ENCODE data around the gene APPBP2. TPM values are rescaled to one million over a fixed set of nuclear protein-coding genes. Genes with fewer than 3 reads are reported as not detected.
"Not testable (repeated sequence)": the region's sequence is repeated elsewhere in the genome, so short reads cannot be mapped to it uniquely, and the experiment has no call there.

The APPBP2 gene
- total RNA-seq, 1 experiment from 2014 or later = 33.1 TPM

DNA sequence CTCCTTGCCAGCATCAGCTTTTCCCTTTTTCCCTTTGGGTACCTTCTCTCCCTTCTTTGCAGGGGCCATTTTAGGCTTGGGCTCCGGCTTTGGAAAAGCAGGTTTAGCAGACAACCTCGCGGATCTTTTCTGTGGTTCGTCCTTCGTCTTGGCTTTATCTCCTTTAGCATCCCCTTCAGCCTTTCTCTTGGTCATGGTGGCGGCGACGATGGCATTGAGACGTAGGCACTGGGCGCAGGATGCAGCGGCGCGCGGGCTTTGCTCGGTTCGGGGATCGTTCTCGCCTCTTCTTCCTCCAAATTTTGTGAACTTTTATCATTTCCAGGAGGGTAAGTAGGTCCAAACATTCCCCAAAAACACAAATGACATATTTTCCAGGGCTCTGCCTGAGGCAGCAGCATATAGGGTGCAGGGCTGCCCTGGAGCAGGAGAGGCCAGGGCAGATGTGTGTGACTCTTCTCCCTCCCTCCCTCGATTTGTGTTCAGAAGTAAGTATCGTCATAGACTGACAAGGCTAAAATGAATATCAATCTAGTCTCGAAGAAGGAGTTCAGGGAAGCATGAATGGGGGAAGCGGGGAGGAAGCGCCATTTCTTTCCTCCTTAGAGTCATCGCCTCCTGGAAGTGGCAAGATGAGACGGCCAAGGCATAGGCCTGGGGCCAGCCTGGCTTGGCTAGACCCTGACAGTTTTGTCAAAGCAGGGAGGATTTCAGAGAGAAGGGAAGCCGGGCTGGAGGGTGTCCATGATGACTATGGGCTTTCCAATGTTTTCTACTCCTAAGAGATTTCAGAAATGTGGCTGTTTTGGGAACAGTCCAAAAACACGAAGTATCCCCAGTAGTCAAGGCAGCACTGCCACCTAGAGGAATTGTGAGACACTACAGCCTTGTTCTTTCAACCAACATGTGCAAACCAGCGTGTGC is 90.5 kb downstream of the APPBP2 start:
- Mint-ChIP-seq H3K4me3 (ENCODE audit: unreplicated experiment) (no peak overlapping the region), H3K27me3 (ENCODE audit: insufficient read depth, unreplicated experiment) (no peaks in the 10 kb centered on the region), H3K9me3 (ENCODE audit: unreplicated experiment) (no peaks in the 10 kb centered on the region), H3K36me3 (ENCODE audit: insufficient read depth, unreplicated experiment) (no peaks in the 10 kb centered on the region), H3K27ac (ENCODE audit: low read depth, unreplicated experiment) (no peak overlapping the region), H3K4me1 (ENCODE audit: insufficient read depth, unreplicated experiment) (peaks cover 8% of the 10 kb centered on the region)
- ChIA-PET POLR2A (interaction anchor here (1.3 kb wide), 1 partner anchor 260 kb away, joined by 3 read pairs; no protein-coding TSS in a partner anchor), CTCF (interaction anchor here (1.0 to 1.7 kb wide), 2 partner anchors 178 to 204 kb away, joined by 4 to 5 read pairs; no protein-coding TSS in a partner anchor)
- BruUV-seq (replicated peaks) = no TSS peak
- TF ChIP-seq, protein P1, sequence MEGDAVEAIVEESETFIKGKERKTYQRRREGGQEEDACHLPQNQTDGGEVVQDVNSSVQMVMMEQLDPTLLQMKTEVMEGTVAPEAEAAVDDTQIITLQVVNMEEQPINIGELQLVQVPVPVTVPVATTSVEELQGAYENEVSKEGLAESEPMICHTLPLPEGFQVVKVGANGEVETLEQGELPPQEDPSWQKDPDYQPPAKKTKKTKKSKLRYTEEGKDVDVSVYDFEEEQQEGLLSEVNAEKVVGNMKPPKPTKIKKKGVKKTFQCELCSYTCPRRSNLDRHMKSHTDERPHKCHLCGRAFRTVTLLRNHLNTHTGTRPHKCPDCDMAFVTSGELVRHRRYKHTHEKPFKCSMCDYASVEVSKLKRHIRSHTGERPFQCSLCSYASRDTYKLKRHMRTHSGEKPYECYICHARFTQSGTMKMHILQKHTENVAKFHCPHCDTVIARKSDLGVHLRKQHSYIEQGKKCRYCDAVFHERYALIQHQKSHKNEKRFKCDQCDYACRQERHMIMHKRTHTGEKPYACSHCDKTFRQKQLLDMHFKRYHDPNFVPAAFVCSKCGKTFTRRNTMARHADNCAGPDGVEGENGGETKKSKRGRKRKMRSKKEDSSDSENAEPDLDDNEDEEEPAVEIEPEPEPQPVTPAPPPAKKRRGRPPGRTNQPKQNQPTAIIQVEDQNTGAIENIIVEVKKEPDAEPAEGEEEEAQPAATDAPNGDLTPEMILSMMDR (IDR thresholded peaks at IDR 0.05; ENCODE audit: unreplicated experiment) = peak; percentile 87
- peak; percentile 93 for DNase-seq (ENCODE audit: unreplicated experiment)
- intact Hi-C loops (cut with micrococcal nuclease) = loop anchor here (1.0 kb wide), 3 partner anchors 203 to 292 kb away; no protein-coding TSS in a partner anchor

DNA sequence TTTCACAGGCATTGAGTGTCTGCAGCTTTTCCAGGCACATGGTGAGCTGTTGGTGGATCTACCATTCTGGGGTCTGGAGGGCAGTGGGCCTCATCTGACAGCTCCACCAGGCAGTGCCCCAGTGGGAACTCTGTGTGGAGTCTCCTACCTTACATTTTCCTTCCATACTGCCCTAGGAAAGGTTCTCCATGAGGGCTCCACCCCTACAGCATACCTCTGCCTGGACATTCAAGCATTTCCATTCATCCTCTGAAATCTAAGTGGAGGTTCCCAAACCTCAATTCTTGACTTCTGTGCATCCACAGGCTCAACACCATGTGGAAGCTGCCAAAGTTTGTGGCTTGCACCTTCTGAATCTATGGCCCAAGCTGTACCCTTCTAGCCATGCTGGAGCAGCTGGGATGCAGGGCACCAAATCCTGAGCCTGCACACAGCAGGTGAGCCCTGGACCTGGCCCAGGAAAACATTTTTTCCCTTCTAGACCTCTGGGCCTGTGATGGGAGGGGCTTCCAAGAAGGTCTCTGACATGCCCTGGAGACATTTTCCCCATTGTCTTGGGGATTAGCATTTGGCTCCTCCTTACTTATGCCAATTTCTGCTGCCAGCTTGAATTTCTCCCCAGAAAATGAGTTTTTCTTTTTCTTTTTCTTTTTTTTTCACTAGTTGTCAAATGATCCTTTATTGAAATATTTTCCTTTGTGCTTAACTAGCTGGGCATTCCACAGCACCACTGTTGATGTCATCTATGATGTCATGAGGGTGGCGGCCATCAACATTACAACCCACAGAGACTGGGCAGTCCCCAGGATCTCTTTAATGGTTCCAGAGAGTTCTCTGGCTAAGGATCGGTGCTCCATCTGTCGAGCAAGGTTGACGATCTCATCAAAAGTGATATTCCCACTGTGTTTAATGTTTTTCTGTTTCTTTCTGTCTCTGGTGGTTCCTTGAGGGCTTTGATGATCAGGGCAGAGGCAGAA is 92.7 kb downstream of the APPBP2 start:
- not testable (repeated sequence) for H3K27me3 Mint-ChIP-seq (ENCODE audit: insufficient read depth, unreplicated experiment)
- POLR2A ChIA-PET = interaction anchor here (0.6 kb wide), 1 partner anchor 83 kb away, joined by 3 read pairs; no protein-coding TSS in a partner anchor

DNA sequence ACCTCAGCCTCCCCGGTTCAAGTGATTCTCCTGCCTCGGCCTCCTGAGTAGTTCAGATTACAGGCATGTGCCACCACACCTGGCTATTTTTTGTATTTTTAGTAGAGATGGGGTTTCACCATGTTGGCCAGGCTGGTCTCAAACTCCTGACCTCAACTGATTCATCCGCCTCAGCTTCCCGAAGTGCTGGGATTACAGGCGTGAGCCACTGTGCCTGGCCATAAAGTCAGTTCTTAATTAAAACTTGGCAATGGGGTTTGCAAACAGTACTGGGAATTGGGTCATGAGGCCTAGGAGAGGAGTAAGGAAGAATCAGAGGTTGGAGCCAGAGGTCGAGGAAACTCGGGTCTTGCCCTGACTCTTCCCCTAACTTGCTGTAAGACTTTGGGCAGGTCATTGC is 95.5 kb downstream of the APPBP2 start:
- POLR2A ChIA-PET; H3K27me3 Mint-ChIP-seq (ENCODE audit: insufficient read depth, unreplicated experiment); intact Hi-C loops (cut with micrococcal nuclease); DNase-seq (ENCODE audit: unreplicated experiment); BruUV-seq (replicated peaks); H3K27ac Mint-ChIP-seq (ENCODE audit: low read depth, unreplicated experiment); H3K4me3 Mint-ChIP-seq (ENCODE audit: unreplicated experiment); H3K4me1 Mint-ChIP-seq (ENCODE audit: insufficient read depth, unreplicated experiment); H3K36me3 Mint-ChIP-seq (ENCODE audit: insufficient read depth, unreplicated experiment); H3K9me3 Mint-ChIP-seq (ENCODE audit: unreplicated experiment); CTCF ChIA-PET: not testable (repeated sequence)

More for the DNA sequence above, 92.7 kb downstream of the APPBP2 start:
- H3K4me1 Mint-ChIP-seq (ENCODE audit: insufficient read depth, unreplicated experiment); H3K36me3 Mint-ChIP-seq (ENCODE audit: insufficient read depth, unreplicated experiment); H3K4me3 Mint-ChIP-seq (ENCODE audit: unreplicated experiment); DNase-seq (ENCODE audit: unreplicated experiment); intact Hi-C loops (cut with micrococcal nuclease); H3K9me3 Mint-ChIP-seq (ENCODE audit: unreplicated experiment); H3K27ac Mint-ChIP-seq (ENCODE audit: low read depth, unreplicated experiment); BruUV-seq (replicated peaks): not testable (repeated sequence)
- CTCF ChIA-PET = interaction anchor here (0.6 to 0.7 kb wide), 2 partner anchors 191 to 291 kb away, joined by 3 to 5 read pairs; no protein-coding TSS in a partner anchor

DNA sequence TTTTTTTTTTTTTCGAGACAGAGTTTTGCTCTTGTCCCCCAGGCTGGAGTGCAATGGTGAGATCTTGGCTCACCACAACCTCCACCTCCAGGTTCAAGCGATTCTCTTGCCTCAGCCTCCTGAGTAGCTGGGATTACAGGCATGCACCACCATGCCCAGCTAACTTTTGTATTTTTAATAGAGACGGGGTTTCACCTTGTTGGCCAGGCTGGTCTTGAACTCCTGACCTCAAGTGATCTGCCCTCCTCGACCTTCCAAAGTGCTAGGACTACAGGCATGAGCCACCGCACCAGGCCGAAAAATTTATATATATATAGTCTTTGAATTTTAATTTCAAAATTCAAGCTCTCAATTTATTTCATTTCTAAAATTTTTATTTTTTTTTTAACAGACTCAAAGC is 97.6 kb downstream of the APPBP2 start:
- POLR2A ChIA-PET = interaction anchor here (1.1 kb wide), 1 partner anchor 102 kb away, joined by 4 read pairs; no protein-coding TSS in a partner anchor
- H3K27ac Mint-ChIP-seq (ENCODE audit: low read depth, unreplicated experiment); H3K4me3 Mint-ChIP-seq (ENCODE audit: unreplicated experiment); H3K9me3 Mint-ChIP-seq (ENCODE audit: unreplicated experiment); H3K36me3 Mint-ChIP-seq (ENCODE audit: insufficient read depth, unreplicated experiment); H3K4me1 Mint-ChIP-seq (ENCODE audit: insufficient read depth, unreplicated experiment); intact Hi-C loops (cut with micrococcal nuclease); H3K27me3 Mint-ChIP-seq (ENCODE audit: insufficient read depth, unreplicated experiment); DNase-seq (ENCODE audit: unreplicated experiment); BruUV-seq (replicated peaks): not testable (repeated sequence)
- CTCF ChIA-PET = interaction anchor here (1.2 to 1.6 kb wide), 2 partner anchors 27 to 285 kb away, joined by 3 to 4 read pairs; no protein-coding TSS in a partner anchor

DNA sequence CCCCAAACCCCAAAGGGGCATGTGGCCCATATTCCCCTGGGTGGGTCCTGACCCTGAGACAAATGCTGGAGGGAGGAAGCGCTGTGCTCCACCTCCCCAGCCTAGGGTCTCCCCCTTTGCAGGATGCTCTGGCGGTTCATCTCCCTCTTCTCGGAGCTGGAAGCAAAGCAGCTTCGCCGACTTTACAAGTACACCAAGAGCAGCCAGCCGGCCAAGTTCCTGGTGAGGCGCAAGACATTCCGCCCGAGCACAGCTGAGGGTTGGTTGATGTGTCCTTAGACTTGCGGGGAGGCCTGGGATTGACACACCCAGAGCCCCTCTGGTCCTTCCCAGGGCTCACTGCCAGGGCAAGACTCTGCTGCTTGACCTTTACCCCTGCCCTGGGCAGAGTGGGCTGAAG is 99.4 kb downstream of the APPBP2 start:
- H3K4me3 Mint-ChIP-seq (ENCODE audit: unreplicated experiment) = no peak overlapping the region
- no peaks in the 10 kb centered on the region for H3K9me3 Mint-ChIP-seq (ENCODE audit: unreplicated experiment)
- no peaks in the 10 kb centered on the region for H3K36me3 Mint-ChIP-seq (ENCODE audit: insufficient read depth, unreplicated experiment)
- no peaks in the 10 kb centered on the region for H3K4me1 Mint-ChIP-seq (ENCODE audit: insufficient read depth, unreplicated experiment)
- intact Hi-C loops (cut with micrococcal nuclease) = no loop called here
- no peak overlapping the region for H3K27ac Mint-ChIP-seq (ENCODE audit: low read depth, unreplicated experiment)
- DNase-seq (ENCODE audit: unreplicated experiment) = no peak
- BruUV-seq (replicated peaks) = no TSS peak
- H3K27me3 Mint-ChIP-seq (ENCODE audit: insufficient read depth, unreplicated experiment) = no peaks in the 10 kb centered on the region
- POLR2A ChIA-PET = no interaction called here
- TF ChIP-seq, protein P1 (IDR thresholded peaks at IDR 0.05; ENCODE audit: unreplicated experiment) = no peak
- CTCF ChIA-PET = interaction anchor here (0.6 kb wide), 1 partner anchor 114 kb away, joined by 3 read pairs; no protein-coding TSS in a partner anchor

Measured in MCF 10A (cell line).